Measurements from ENCODE around the gene ANKRD18A. TPM values are rescaled to one million over a fixed set of nuclear protein-coding genes. Genes with fewer than 3 reads are reported as not detected.

Gene ANKRD18A
- total and polyA plus RNA-seq, 9 of the 15 experiments (the other 6 are each of a cell fraction or from before 2014, with no cell fraction given): 1.9 TPM; not detected in 8

- WGBS (ENCODE audit: insufficient coverage, low coverage, missing lambda C conversion rate): 0% methylated on average over 8 of the region's 8 CpGs
- no peak overlapping the region for H3K27ac ChIP-seq (ENCODE audit: extremely low read depth, low read depth, low read length)
- H3K27me3 ChIP-seq (ENCODE audit: control insufficient read depth in 2 of 2, insufficient read depth in 2 of 2, low read length in 2 of 2): no peaks in the 10 kb centered on the region; a peak in 1 of 5 replicates
- ChIA-PET CTCF (ENCODE audit: low intra/inter-chr PET ratio) (no interaction called here), POLR2A (no interaction called here)
- H3K36me3 ChIP-seq (ENCODE audit: control insufficient read depth, insufficient read depth, low read length): no peaks in the 10 kb centered on the region
- H4K20me1 ChIP-seq (replicated peaks; ENCODE audit: control insufficient read depth, insufficient read depth, low read length): no peaks in the 10 kb centered on the region
- no peaks in the 10 kb centered on the region for H3K9me1 ChIP-seq (ENCODE audit: control insufficient read depth, insufficient read depth, low read length)
- no peak for TF ChIP-seq ZNF24 (IDR thresholded peaks at IDR 0.05)
- TF ChIP-seq ZNF764 (CRISPR knock-in tag; IDR thresholded peaks at IDR 0.05; ENCODE audit: low read depth): no peak
- TF ChIP-seq EHMT2 (IDR thresholded peaks at IDR 0.05): no peak
- TF ChIP-seq, protein P1, sequence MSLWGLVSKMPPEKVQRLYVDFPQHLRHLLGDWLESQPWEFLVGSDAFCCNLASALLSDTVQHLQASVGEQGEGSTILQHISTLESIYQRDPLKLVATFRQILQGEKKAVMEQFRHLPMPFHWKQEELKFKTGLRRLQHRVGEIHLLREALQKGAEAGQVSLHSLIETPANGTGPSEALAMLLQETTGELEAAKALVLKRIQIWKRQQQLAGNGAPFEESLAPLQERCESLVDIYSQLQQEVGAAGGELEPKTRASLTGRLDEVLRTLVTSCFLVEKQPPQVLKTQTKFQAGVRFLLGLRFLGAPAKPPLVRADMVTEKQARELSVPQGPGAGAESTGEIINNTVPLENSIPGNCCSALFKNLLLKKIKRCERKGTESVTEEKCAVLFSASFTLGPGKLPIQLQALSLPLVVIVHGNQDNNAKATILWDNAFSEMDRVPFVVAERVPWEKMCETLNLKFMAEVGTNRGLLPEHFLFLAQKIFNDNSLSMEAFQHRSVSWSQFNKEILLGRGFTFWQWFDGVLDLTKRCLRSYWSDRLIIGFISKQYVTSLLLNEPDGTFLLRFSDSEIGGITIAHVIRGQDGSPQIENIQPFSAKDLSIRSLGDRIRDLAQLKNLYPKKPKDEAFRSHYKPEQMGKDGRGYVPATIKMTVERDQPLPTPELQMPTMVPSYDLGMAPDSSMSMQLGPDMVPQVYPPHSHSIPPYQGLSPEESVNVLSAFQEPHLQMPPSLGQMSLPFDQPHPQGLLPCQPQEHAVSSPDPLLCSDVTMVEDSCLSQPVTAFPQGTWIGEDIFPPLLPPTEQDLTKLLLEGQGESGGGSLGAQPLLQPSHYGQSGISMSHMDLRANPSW (CRISPR knock-in tag; IDR thresholded peaks at IDR 0.05): no peak
- TF ChIP-seq JUN (IDR thresholded peaks at IDR 0.05; ENCODE audit: borderline replicate concordance, low read depth, low read length): no peak
- no peak for TF ChIP-seq JUN (CRISPR knock-in tag; IDR thresholded peaks at IDR 0.05; ENCODE audit: borderline replicate concordance)
- no peak for TF ChIP-seq ZNF695 (CRISPR knock-in tag; IDR thresholded peaks at IDR 0.05)
- TF ChIP-seq PHB (CRISPR knock-in tag; IDR thresholded peaks at IDR 0.05): no peak
- TF ChIP-seq MED1 (CRISPR knock-in tag; IDR thresholded peaks at IDR 0.05; ENCODE audit: borderline replicate concordance): no peak
- no peak for TF ChIP-seq ZBTB17 (CRISPR knock-in tag; IDR thresholded peaks at IDR 0.05)
- H3K4me1 ChIP-seq (replicated peaks in 1 of 2; ENCODE audit: control insufficient read depth in 2 of 2, insufficient read depth in 2 of 2, low read length in 2 of 2): no peaks in the 10 kb centered on the region
- no peak overlapping the region for H3K9ac ChIP-seq (ENCODE audit: insufficient read depth in 1 of 2, low read depth in 2 of 2, low read length in 2 of 2)
- no peak overlapping the region for H3K4me2 ChIP-seq (ENCODE audit: insufficient read depth, low read length)
- FAIRE-seq (no peak), ATAC-seq (no peak), DNase-seq (ENCODE audit: extremely low read depth in 1 of 4, low spot score in 3 of 4) (no peak)
- H3K79me2 ChIP-seq (ENCODE audit: control insufficient read depth, insufficient read depth, low read length): no peaks in the 10 kb centered on the region
- no peak overlapping the region for H3K4me3 ChIP-seq
- in situ Hi-C loops (cut with MboI) (no loop called here), intact Hi-C loops (cut with micrococcal nuclease) (no loop called here)
- no TSS peak for BruUV-seq (replicated peaks)
- no peaks in the 10 kb centered on the region for H3K9me3 ChIP-seq (replicated peaks; ENCODE audit: control insufficient read depth, insufficient read depth, low read depth, low read length)
- no peak overlapping the region for H2AFZ ChIP-seq (ENCODE audit: low read depth, low read length)
These were observed 31.1 kb upstream of the ANKRD18A start for GRCh38 chr9:38651400-38652042.

All from K562 (cell line).